ENCODE results near the gene AHR. TPM values are rescaled to one million over a fixed set of nuclear protein-coding genes. Genes with fewer than 3 reads are reported as not detected.

The AHR gene
- total RNA-seq (100 to 1,000 TPM; 163 to 200 TPM), polyA plus RNA-seq (ENCODE audit: insufficient read length in 6 of 6) (10 to 100 TPM; 58.9 to 69.8 (median 64.0) TPM)
- long read RNA-seq, donor 1, full-length matches to known transcripts = 4 of 29 reads
- long read RNA-seq, donor 1, partial matches to known transcripts = 25 of 29 reads
- long read RNA-seq, donor 1, other reads (novel, unspliced or antisense) = 0 of 29 reads
- long read RNA-seq, donor 2, full-length matches to known transcripts = 5 of 21 reads
- long read RNA-seq, donor 2, partial matches to known transcripts = 16 of 21 reads
- long read RNA-seq, donor 2, other reads (novel, unspliced or antisense) = 0 of 21 reads
- long read RNA-seq, donor 3 = 0 reads
- long read RNA-seq, donor 4, partial matches to known transcripts = 18 of 19 reads
- long read RNA-seq, donor 4, other reads (novel, unspliced or antisense) = 1 of 19 reads
- long read RNA-seq, donor 5, full-length matches to known transcripts = 4 of 19 reads
- long read RNA-seq, donor 5, partial matches to known transcripts = 15 of 19 reads
- long read RNA-seq, donor 5, other reads (novel, unspliced or antisense) = 0 of 19 reads
- long read RNA-seq, donor 6, full-length matches to known transcripts = 1 of 8 reads
- long read RNA-seq, donor 6, partial matches to known transcripts = 7 of 8 reads
- long read RNA-seq, donor 6, other reads (novel, unspliced or antisense) = 0 of 8 reads
- long read RNA-seq, donor 7, full-length matches to known transcripts = 2 of 2 reads
- long read RNA-seq, donor 7, partial matches to known transcripts = 0 of 2 reads
- long read RNA-seq, donor 7, other reads (novel, unspliced or antisense) = 0 of 2 reads
- long read RNA-seq, donor 8, full-length matches to known transcripts = 3 of 17 reads
- long read RNA-seq, donor 8, partial matches to known transcripts = 14 of 17 reads
- long read RNA-seq, donor 8, other reads (novel, unspliced or antisense) = 0 of 17 reads
- long read RNA-seq, donor 9 = 0 reads
- long read RNA-seq, donor 10, partial matches to known transcripts = 6 of 8 reads
- long read RNA-seq, donor 10, other reads (novel, unspliced or antisense) = 2 of 8 reads
- long read RNA-seq, donor 11 = 0 reads
- long read RNA-seq, donor 12, full-length matches to known transcripts = 3 of 8 reads
- long read RNA-seq, donor 12, partial matches to known transcripts = 5 of 8 reads
- long read RNA-seq, donor 12, other reads (novel, unspliced or antisense) = 0 of 8 reads

DNA sequence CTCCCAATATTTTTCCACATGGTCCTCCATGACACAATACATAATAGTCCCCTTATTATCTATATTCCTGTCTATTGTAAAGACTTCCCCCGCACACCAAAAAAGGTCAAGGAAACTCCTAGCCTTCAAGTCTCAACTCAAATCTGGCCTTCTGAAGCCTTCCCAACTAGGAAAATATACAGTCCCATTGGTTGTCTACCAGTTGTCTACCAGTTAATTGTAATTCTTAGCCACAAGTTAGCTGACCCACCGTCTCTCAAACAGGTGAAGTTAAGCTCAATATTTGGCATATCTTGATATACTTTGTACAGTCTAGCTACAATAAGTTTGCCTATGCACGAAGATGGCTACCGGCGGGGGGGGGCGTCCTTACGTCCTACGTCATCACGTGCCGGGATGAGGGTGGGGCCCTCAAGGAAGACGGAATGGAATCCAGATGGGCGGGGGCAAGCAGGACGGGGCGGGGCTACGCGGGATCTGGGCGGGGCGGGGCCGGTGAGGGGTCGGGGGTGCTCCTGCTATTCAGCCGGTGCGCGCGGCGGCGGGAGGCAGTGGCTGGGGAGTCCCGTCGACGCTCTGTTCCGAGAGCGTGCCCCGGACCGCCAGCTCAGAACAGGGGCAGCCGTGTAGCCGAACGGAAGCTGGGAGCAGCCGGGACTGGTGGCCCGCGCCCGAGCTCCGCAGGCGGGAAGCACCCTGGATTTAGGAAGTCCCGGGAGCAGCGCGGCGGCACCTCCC lies at the start of gene AHR:
Gene AHR, plus strand, starts transcription at position 551 of the 738 bp plus-strand sequence. CDS start 613 bp downstream, outside the sequence.
- Histone ChIP-seq H3K36me3 (no peaks in the 10 kb centered on the region), H3K27me3 (no peaks in the 10 kb centered on the region), H3K4me3 (peak within 1 kb of the TSS; percentile 80 to 86), H3K27ac (peak within 1 kb of the TSS; percentile 97 to 98), H3K4me1 (peaks cover 0 to 24% of the 10 kb centered on the region in 2 donors), H3K9me3 (no peaks in the 10 kb centered on the region)
- intact Hi-C loops (cut with DNase I) = no loop called here
- TF ChIP-seq, protein P1, sequence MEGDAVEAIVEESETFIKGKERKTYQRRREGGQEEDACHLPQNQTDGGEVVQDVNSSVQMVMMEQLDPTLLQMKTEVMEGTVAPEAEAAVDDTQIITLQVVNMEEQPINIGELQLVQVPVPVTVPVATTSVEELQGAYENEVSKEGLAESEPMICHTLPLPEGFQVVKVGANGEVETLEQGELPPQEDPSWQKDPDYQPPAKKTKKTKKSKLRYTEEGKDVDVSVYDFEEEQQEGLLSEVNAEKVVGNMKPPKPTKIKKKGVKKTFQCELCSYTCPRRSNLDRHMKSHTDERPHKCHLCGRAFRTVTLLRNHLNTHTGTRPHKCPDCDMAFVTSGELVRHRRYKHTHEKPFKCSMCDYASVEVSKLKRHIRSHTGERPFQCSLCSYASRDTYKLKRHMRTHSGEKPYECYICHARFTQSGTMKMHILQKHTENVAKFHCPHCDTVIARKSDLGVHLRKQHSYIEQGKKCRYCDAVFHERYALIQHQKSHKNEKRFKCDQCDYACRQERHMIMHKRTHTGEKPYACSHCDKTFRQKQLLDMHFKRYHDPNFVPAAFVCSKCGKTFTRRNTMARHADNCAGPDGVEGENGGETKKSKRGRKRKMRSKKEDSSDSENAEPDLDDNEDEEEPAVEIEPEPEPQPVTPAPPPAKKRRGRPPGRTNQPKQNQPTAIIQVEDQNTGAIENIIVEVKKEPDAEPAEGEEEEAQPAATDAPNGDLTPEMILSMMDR (IDR thresholded peaks at IDR 0.05) = no peak
- ATAC-seq (peak; percentile 92), DNase-seq (peak; percentile 69 to 94 (median 92))

GRCh38 chr7:17253885-17254284 lies 44.6 kb upstream of the AHR start:
- no peak for ATAC-seq
- Histone ChIP-seq H3K4me3 (no peak overlapping the region), H3K4me1 (peaks cover 0 to 7% of the 10 kb centered on the region in 2 donors), H3K36me3 (no peaks in the 10 kb centered on the region), H3K27me3 (no peaks in the 10 kb centered on the region), H3K27ac (no peak overlapping the region), H3K9me3 (peaks cover 0 to 3% of the 10 kb centered on the region in 2 donors)
- TF ChIP-seq, protein P1 (IDR thresholded peaks at IDR 0.05) = no peak
- intact Hi-C loops (cut with DNase I) = no loop called here
- DNase-seq = no peak

DNA sequence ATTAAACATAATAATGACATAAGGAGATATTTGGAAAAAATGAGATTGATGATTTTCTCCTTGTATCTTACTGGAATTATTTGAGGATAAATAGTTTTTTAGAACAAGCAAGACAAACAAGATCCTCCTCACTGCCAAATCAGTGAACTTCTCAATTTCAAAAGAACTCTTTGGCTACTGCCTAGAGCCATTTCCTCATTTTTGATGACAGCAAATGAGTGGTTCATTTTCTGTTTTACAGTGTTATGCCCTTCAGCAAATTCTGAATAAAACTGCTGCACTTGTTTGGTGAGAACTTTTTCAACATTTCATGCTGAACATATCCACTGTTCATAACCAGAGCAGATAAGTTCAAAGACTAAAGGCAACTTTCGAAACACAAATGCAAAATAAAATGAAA lies 42.5 kb upstream of the AHR start:
- H3K9me3 ChIP-seq = peaks cover 0 to 3% of the 10 kb centered on the region in 2 donors
- peaks cover 0 to 7% of the 10 kb centered on the region in 2 donors for H3K4me1 ChIP-seq
- H3K36me3 ChIP-seq = no peaks in the 10 kb centered on the region
- DNase-seq (no peak), ATAC-seq (no peak)
- no peaks in the 10 kb centered on the region for H3K27me3 ChIP-seq
- H3K27ac ChIP-seq = no peak overlapping the region
- intact Hi-C loops (cut with DNase I) = no loop called here
- no peak overlapping the region for H3K4me3 ChIP-seq
- TF ChIP-seq, protein P1 (IDR thresholded peaks at IDR 0.05) = no peak

DNA sequence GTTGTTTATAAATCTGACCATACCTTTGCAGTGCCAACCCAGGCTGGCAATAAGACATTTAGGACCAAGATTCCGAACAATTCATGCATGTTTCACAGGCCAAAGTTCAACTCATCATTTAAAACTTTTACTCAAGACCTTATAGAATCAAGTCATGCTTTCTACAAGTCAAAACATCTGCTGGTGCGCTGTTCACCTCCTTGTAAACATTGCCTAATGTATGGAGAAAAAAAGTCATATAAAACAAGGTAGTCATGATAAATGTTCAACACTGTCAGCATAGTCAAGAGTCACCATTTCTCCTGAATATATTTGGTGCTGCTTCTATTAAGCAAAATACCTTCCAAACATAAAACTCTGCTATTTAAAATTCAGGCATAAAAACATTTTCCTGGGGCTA lies 42.1 kb upstream of the AHR start:
- ATAC-seq = no peak
- H3K27ac ChIP-seq = no peak overlapping the region
- peaks cover 0 to 3% of the 10 kb centered on the region in 2 donors for H3K9me3 ChIP-seq
- H3K27me3 ChIP-seq = no peaks in the 10 kb centered on the region
- H3K4me1 ChIP-seq = peaks cover 0 to 7% of the 10 kb centered on the region in 2 donors
- intact Hi-C loops (cut with DNase I) = no loop called here
- no peak for DNase-seq
- no peak overlapping the region for H3K4me3 ChIP-seq
- H3K36me3 ChIP-seq = no peaks in the 10 kb centered on the region
- TF ChIP-seq, protein P1 (IDR thresholded peaks at IDR 0.05) = no peak

All from left lung (tissue), 14 donors.